Esophagus muscularis mucosa (tissue), 4 donors: ENCODE results near the gene ETNK1. TPM values are rescaled to one million over a fixed set of nuclear protein-coding genes. Genes with fewer than 3 reads are reported as not detected.
A peak's percentile ranks its signal among the peaks of the same experiment; 100 is the strongest.

Source experiments
- DNase-seq: peaks from one replicate; pipeline ENCODE4 v3.0.0-alpha.2; 2017; ENCODE audit errors: extremely low spot score
- H3K27ac ChIP-seq, 4 donors: fragments of 200-600 bp; sonication (generic); replicated peaks in 1 of 4; 1 replicate in 3 of 4; 2 replicates in 1 of 4; pipeline ENCODE4 v1.5.1; 2016 to 2019; ENCODE audit warnings: mild to moderate bottlenecking in 1 of 4
- H3K27me3 ChIP-seq, 4 donors: fragments of 200-600 bp; sonication (generic); one replicate each; pipeline versions ENCODE4 v1.5.1 to v1.6.0; 2016 to 2019
- H3K36me3 ChIP-seq, 4 donors: fragments of 200-600 bp; sonication (generic); one replicate each; pipeline ENCODE4 v1.5.1; 2016 to 2019
- H3K4me1 ChIP-seq, 4 donors: fragments of 200-600 bp; sonication (generic); one replicate each; pipeline ENCODE4 v1.5.1; 2016 to 2019
- H3K4me3 ChIP-seq, 4 donors: fragments of 200-600 bp; sonication (generic); 1 replicate in 2 of 4; 2 replicates in 2 of 4; pipeline ENCODE4 v1.5.1; 2016 to 2019; ENCODE audit warnings: mild to moderate bottlenecking in 4 of 4, moderate library complexity in 1 of 4
- H3K9me3 ChIP-seq, 4 donors: fragments of 200-600 bp; sonication (generic); 1 replicate in 3 of 4; 2 replicates in 1 of 4; pipeline ENCODE4 v1.5.1; 2016 to 2019
- EP300 ChIP-seq: sonication (generic); formaldehyde crosslinking; IDR thresholded peaks from one replicate; pipeline ENCODE4 v1.6.1; 2017; ENCODE audit warnings: antibody characterized with exemption
- POLR2A ChIP-seq: fragments of 450-650 bp; IDR thresholded peaks from one replicate; pipeline ENCODE4 v1.6.1; 2017; ENCODE audit warnings: antibody characterized with exemption, moderate library complexity, mild to moderate bottlenecking, low read depth
- POLR2AphosphoS5 ChIP-seq, 2 donors: sonication (generic); formaldehyde crosslinking; IDR thresholded peaks; one replicate each; pipeline ENCODE4 v1.6.1; 2017; ENCODE audit warnings: antibody characterized with exemption in 2 of 2
- WGBS: methylation state at CpG from one replicate; pipeline ENCODE4 v1.1.5; 2018; 5-methylcytosine and 5-hydroxymethylcytosine counted together
- intact Hi-C: fragments of 100-400 bp; cut with DNase I; formaldehyde crosslinking; loops from one replicate; pipeline ENCODE4 v1.15.1; 2023
- total RNA-seq, 4 donors: library from RNA; depleted of rRNA; stranded (reverse); fragments of >200 nt; gene quantifications; one replicate each; pipeline versions ENCODE4 v1.1.0 to v1.2.1, GENCODE V29; 2016
- TF ChIP-seq, protein P1 (sequence below), 3 experiments: fragments of 200-600 bp in 2 of 3; fragments of 450-650 bp in 1 of 3; sonication (generic) in 2 of 3; IDR thresholded peaks; one replicate each; pipeline ENCODE4 v1.5.1; 2017 to 2019; ENCODE audit warnings: antibody characterized with exemption in 3 of 3, mild to moderate bottlenecking in 2 of 3, moderate library complexity in 1 of 3

ETNK1 gene
- total RNA-seq, 4 donors from 2014 or later, result 17.6 to 21.2 (median 19.4) TPM

DNA sequence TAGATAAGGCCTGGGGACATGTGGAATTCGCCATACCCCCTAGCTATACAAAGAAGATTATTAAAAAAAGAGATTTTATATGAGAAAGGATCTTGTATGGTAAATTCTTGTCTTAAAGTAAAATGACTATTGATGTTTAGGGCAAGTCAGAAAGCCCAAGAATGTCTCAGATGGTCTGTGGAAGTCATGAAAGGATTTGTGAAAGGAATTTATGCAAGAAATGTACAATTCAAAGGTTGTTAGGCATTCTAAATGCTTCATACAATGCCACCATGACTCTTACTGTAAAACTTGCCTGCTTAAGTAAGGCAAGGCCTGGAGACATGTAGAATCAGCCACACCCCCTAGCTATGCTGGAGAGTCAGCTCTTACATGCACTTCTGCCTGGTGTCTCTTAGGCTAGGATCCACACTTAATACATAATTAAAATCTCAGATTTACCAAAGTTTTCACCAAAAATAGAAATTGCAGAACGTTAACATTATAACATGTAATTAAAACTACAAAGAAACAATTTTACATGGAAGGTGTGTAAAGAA is 8.9 kb upstream of the ETNK1 start:
- Histone ChIP-seq H3K9me3 (peaks cover 0 to 6% (median 3%) of the 10 kb centered on the region in 4 donors), H3K4me1 (no peaks in the 10 kb centered on the region), H3K27ac (no peak overlapping the region), H3K36me3 (no peaks in the 10 kb centered on the region), H3K4me3 (no peak overlapping the region), H3K27me3 (no peaks in the 10 kb centered on the region)
- no peak for TF ChIP-seq POLR2AphosphoS5 (IDR thresholded peaks at IDR 0.05)
- TF ChIP-seq POLR2A, result no peak
- TF ChIP-seq EP300, result no peak
- TF ChIP-seq, protein P1, sequence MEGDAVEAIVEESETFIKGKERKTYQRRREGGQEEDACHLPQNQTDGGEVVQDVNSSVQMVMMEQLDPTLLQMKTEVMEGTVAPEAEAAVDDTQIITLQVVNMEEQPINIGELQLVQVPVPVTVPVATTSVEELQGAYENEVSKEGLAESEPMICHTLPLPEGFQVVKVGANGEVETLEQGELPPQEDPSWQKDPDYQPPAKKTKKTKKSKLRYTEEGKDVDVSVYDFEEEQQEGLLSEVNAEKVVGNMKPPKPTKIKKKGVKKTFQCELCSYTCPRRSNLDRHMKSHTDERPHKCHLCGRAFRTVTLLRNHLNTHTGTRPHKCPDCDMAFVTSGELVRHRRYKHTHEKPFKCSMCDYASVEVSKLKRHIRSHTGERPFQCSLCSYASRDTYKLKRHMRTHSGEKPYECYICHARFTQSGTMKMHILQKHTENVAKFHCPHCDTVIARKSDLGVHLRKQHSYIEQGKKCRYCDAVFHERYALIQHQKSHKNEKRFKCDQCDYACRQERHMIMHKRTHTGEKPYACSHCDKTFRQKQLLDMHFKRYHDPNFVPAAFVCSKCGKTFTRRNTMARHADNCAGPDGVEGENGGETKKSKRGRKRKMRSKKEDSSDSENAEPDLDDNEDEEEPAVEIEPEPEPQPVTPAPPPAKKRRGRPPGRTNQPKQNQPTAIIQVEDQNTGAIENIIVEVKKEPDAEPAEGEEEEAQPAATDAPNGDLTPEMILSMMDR (IDR thresholded peaks at IDR 0.05), result no peak
- DNase-seq, result no peak
- WGBS, result 92% methylated on average over 2 of the region's 2 CpGs
- intact Hi-C loops, result no loop called here

DNA sequence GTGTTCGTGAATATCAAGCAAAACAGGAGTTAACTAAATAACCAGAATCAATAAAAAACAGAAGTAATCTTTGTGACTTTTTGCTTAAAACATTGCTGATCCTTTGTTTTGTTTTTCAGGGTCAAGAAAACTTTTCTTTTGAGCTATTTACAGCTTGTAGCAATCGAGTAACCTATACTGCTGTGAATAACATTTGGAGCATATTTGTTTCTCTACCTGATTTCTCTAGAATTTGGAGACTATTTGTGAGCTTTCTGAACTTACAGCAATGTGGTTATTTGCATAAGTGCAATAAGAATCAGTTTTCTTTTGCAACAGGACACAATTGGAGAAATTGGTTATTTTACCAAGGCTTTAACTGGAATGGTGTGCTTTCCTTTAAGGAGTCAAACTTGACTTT is 7.3 kb upstream of the ETNK1 start:
- DNase-seq, result no peak
- intact Hi-C loops, result no loop called here

DNA sequence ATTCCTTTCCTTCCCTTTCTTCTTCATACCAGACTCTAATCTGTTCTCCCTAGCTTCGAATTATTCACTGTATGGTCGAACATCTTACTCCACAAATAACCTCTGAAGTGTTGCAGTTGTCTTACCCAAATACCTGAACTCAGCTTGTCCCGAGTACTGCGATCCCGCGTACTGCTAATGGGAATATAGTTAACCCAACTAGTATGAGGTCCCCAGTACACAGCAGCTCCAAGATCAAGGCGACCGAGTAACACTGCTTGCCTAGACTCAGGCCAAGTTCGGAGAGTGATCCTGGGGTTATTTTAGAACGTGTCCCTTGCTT is 462 bp upstream of the ETNK1 start:
- H3K9me3 ChIP-seq, result no peaks in the 10 kb centered on the region
- no peaks in the 10 kb centered on the region for H3K36me3 ChIP-seq
- H3K27me3 ChIP-seq, result no peaks in the 10 kb centered on the region
- WGBS, result 33% methylated on average over 9 of the region's 10 CpGs
- H3K27ac ChIP-seq, result peak overlapping the region; percentile 97 to 99 (median 98)
- H3K4me3 ChIP-seq, result peak overlapping the region; percentile 90 to 97 (median 94)
- DNase-seq, result no peak
- no peak for TF ChIP-seq EP300
- TF ChIP-seq, protein P1 (IDR thresholded peaks at IDR 0.05), result no peak
- TF ChIP-seq POLR2A, result no peak
- TF ChIP-seq POLR2AphosphoS5 (IDR thresholded peaks at IDR 0.05), result no peak
- intact Hi-C loops, result loop anchor here (2.0 kb wide), 1 partner anchor 82 kb away; no protein-coding TSS in a partner anchor
- H3K4me1 ChIP-seq, result peaks cover 27 to 40% (median 36%) of the 10 kb centered on the region in 4 donors

More for the DNA sequence above, 7.3 kb upstream of the ETNK1 start:
- Histone ChIP-seq H3K27me3 (no peaks in the 10 kb centered on the region), H3K4me3 (no peak overlapping the region), H3K36me3 (no peaks in the 10 kb centered on the region), H3K27ac (no peak overlapping the region), H3K4me1 (no peaks in the 10 kb centered on the region), H3K9me3 (peaks cover 0 to 6% (median 2%) of the 10 kb centered on the region in 4 donors)
- WGBS, result 88% methylated on average over 2 of the region's 2 CpGs
- TF ChIP-seq, protein P1 (IDR thresholded peaks at IDR 0.05), result no peak
- TF ChIP-seq POLR2A (no peak), EP300 (no peak), POLR2AphosphoS5 (IDR thresholded peaks at IDR 0.05) (no peak)

DNA sequence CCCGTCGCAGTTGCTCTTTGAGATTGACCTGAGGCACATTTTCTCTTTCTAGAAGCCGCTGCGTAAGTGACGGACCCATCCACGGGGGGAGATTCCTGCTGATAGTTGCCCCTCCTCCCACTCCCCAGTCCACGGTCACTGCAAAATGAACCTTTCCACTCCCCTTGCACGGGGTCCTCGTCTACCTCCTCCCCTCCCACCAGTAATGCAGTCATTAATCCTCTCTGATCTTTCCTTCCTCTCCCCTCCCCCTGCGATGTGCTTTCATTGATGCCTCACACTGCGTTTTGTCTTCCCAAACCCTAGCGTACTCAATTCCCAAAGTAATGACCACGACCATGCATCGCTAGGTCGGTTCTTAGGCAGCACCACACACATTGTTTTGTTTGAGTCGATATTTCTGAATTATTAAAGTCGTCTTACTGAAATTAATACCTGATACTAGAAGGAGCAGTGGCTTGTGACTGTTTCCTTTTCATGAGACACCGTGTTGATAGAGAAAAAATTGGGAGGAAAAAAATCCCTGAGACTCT is 857 bp downstream of the ETNK1 start:
- TF ChIP-seq POLR2A (no peak), POLR2AphosphoS5 (IDR thresholded peaks at IDR 0.05) (peak in 1 of 2 donors; percentile 38)
- Histone ChIP-seq H3K27me3 (no peaks in the 10 kb centered on the region), H3K4me1 (peaks cover 27 to 52% (median 46%) of the 10 kb centered on the region in 4 donors), H3K4me3 (peak overlapping the region; percentile 90 to 97 (median 94)), H3K27ac (peak overlapping the region; percentile 97 to 99 (median 98)), H3K36me3 (no peaks in the 10 kb centered on the region), H3K9me3 (no peaks in the 10 kb centered on the region)
- no peak for DNase-seq
- 0% methylated on average over 18 of the region's 18 CpGs for WGBS
- intact Hi-C loops, result loop anchor here (2.0 kb wide), 1 partner anchor 83 kb away; no protein-coding TSS in a partner anchor

DNA sequence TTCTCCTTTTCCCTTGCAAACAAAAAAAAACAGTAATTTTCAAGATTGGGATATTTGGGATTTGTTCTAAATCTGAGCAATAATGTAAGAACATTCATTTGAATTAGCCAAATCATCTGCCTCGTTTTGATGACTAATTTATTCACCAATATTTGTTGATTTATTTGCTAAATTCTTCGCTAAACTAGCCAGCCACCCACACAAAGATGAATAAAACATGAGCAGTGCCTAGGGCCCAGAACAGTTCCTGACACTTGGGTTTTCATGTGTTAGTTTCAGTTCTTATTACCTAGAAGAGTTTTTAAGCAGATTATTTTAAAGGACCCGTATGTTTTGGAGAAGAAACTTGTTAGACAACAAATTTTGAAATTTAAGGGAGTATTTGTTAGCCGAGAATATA is 1.4 kb downstream of the ETNK1 start:
- Histone ChIP-seq H3K9me3 (no peaks in the 10 kb centered on the region), H3K36me3 (no peaks in the 10 kb centered on the region), H3K27ac (peak overlapping the region; percentile 97 to 99 (median 98)), H3K4me3 (peak overlapping the region; percentile 90 to 97 (median 94)), H3K27me3 (no peaks in the 10 kb centered on the region), H3K4me1 (peaks cover 27 to 53% (median 49%) of the 10 kb centered on the region in 4 donors)
- 20% methylated on average over 4 of the region's 4 CpGs for WGBS
- TF ChIP-seq POLR2AphosphoS5 (IDR thresholded peaks at IDR 0.05) (no peak), POLR2A (no peak), EP300 (no peak)
- TF ChIP-seq, protein P1 (IDR thresholded peaks at IDR 0.05), result no peak
- intact Hi-C loops, result no loop called here
- DNase-seq, result no peak
